GM19372 (cell line): ENCODE data around the gene PDXP.
"Not testable (repeated sequence)": the region's sequence is repeated elsewhere in the genome, so short reads cannot be mapped to it uniquely, and the experiment has no call there.

ENCODE experiments used
- ATAC-seq: cut with Tn5 transposase; IDR thresholded peaks from one replicate; pipeline ENCODE4 v1.9.1; 2021; ENCODE audit warnings: mild to moderate bottlenecking, low read depth, moderate library complexity; ENCODE audit not compliant: unreplicated experiment

The PDXP gene

GRCh38 chr22:37641561-37641949, 17.0 kb upstream of the PDXP start:
- ATAC-seq = no peak

- ATAC-seq = no peak
Measured at GRCh38 chr22:37643225-37643847, 15.2 kb upstream of the PDXP start.

- no peak for ATAC-seq
Measured at GRCh38 chr22:37647317-37647716, 11.2 kb upstream of the PDXP start.

- no peak for ATAC-seq
Measured at GRCh38 chr22:37647928-37648327, 10.6 kb upstream of the PDXP start.

- ATAC-seq = no peak
Measured at GRCh38 chr22:37650463-37651136, 7.9 kb upstream of the PDXP start.

GRCh38 chr22:37654563-37655251, 3.8 kb upstream of the PDXP start:
- no peak for ATAC-seq

- ATAC-seq = no peak
Measured at GRCh38 chr22:37655252-37655563, 3.3 kb upstream of the PDXP start.

GRCh38 chr22:37656583-37656982, 1.9 kb upstream of the PDXP start:
- ATAC-seq = not testable (repeated sequence)

GRCh38 chr22:37657590-37658132, 862 bp upstream of the PDXP start:
- no peak for ATAC-seq

GRCh38 chr22:37659066-37659896, 758 bp downstream of the PDXP start:
- ATAC-seq = no peak

- ATAC-seq = no peak
Measured at GRCh38 chr22:37659897-37660708, 1.6 kb downstream of the PDXP start.

GRCh38 chr22:37660709-37661045, 2.2 kb downstream of the PDXP start:
- ATAC-seq = no peak

GRCh38 chr22:37661160-37661924, 2.8 kb downstream of the PDXP start:
- ATAC-seq = no peak

GRCh38 chr22:37662039-37662438, 3.5 kb downstream of the PDXP start:
- ATAC-seq = no peak

GRCh38 chr22:37663521-37664140, 5.1 kb downstream of the PDXP start:
- no peak for ATAC-seq

- ATAC-seq = no peak
Measured at GRCh38 chr22:37664249-37665101, 6.0 kb downstream of the PDXP start.

GRCh38 chr22:37665487-37665886, 7.0 kb downstream of the PDXP start:
- no peak for ATAC-seq

GRCh38 chr22:37669586-37669985, 11.1 kb downstream of the PDXP start:
- ATAC-seq = no peak
